ENCODE results near the gene SLC7A7. TPM values are rescaled to one million over a fixed set of nuclear protein-coding genes. Genes with fewer than 3 reads are reported as not detected.

SLC7A7 gene
- total RNA-seq, 1 donor from 2014 or later, result 157 TPM

GRCh38 chr14:22753586-22753985 lies 61.6 kb downstream of the SLC7A7 start:
- Histone ChIP-seq H3K27ac (no peak overlapping the region), H3K27me3 (ENCODE audit: low read depth) (no peaks in the 10 kb centered on the region), H3K36me3 (no peaks in the 10 kb centered on the region), H3K4me3 (no peak overlapping the region), H3K9me3 (no peaks in the 10 kb centered on the region), H3K4me1 (no peaks in the 10 kb centered on the region)
- DNase-seq (no peak), ATAC-seq (peak in 1 of 2 donors; percentile 32)
- intact Hi-C loops (cut with DNase I), result no loop called here
- TF ChIP-seq, protein P1, sequence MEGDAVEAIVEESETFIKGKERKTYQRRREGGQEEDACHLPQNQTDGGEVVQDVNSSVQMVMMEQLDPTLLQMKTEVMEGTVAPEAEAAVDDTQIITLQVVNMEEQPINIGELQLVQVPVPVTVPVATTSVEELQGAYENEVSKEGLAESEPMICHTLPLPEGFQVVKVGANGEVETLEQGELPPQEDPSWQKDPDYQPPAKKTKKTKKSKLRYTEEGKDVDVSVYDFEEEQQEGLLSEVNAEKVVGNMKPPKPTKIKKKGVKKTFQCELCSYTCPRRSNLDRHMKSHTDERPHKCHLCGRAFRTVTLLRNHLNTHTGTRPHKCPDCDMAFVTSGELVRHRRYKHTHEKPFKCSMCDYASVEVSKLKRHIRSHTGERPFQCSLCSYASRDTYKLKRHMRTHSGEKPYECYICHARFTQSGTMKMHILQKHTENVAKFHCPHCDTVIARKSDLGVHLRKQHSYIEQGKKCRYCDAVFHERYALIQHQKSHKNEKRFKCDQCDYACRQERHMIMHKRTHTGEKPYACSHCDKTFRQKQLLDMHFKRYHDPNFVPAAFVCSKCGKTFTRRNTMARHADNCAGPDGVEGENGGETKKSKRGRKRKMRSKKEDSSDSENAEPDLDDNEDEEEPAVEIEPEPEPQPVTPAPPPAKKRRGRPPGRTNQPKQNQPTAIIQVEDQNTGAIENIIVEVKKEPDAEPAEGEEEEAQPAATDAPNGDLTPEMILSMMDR (IDR thresholded peaks at IDR 0.05), result no peak

DNA sequence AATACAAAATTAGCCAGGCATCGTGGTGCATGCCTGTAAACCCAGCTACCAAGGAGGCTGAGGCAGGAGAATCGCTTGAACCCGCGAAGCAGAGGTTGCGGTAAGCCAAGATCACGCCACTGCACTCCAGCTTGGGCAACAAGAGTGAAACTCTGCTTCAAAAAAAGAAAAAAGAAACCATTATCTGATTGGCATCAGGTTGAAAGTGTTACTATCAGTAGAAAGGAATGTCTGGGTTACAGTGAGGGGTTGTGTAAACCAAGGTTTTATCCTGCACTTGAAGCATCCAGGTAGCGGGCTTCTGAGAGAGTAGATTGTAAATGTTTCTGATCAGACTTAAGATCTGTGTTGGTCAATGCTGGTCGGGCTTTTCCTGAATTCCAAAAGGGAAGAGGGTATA lies 62.8 kb downstream of the SLC7A7 start:
- no peaks in the 10 kb centered on the region for H3K27me3 ChIP-seq (ENCODE audit: low read depth)
- intact Hi-C loops (cut with DNase I), result no loop called here
- DNase-seq (no peak), ATAC-seq (no peak)
- no peaks in the 10 kb centered on the region for H3K4me1 ChIP-seq
- no peak overlapping the region for H3K4me3 ChIP-seq
- no peaks in the 10 kb centered on the region for H3K36me3 ChIP-seq
- H3K9me3 ChIP-seq, result no peaks in the 10 kb centered on the region
- no peak overlapping the region for H3K27ac ChIP-seq
- TF ChIP-seq, protein P1 (IDR thresholded peaks at IDR 0.05), result no peak

GRCh38 chr14:22748631-22749068 lies 66.6 kb downstream of the SLC7A7 start:
- DNase-seq, result no peak
- no peaks in the 10 kb centered on the region for H3K36me3 ChIP-seq
- H3K4me1 ChIP-seq, result no peaks in the 10 kb centered on the region
- intact Hi-C loops (cut with DNase I), result no loop called here
- H3K4me3 ChIP-seq, result no peak overlapping the region
- ATAC-seq, result no peak
- no peak overlapping the region for H3K27ac ChIP-seq
- TF ChIP-seq, protein P1 (IDR thresholded peaks at IDR 0.05), result no peak
- no peaks in the 10 kb centered on the region for H3K9me3 ChIP-seq
- no peaks in the 10 kb centered on the region for H3K27me3 ChIP-seq (ENCODE audit: low read depth)

DNA sequence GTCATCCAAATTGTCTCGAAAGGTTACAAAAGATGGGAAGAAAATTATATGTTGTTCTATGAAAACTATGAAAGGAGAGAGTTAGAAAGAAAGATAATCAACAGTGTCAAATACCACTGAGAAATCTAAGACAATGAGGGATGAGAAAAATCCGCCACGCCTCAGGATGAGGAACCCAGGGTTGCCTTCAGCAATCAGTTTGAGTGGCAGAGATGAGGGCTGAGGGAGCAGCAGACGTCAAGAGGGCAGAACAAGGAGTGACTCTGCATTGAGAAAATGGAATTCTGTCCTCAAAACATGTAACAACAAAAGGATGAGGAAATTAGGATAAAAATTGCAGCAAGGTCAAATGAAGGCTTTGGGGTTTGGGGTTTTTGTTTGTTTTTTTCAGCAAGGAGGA lies 67.0 kb downstream of the SLC7A7 start:
- H3K27ac ChIP-seq, result no peak overlapping the region
- no peak for DNase-seq
- no peak overlapping the region for H3K4me3 ChIP-seq
- no peaks in the 10 kb centered on the region for H3K27me3 ChIP-seq (ENCODE audit: low read depth)
- no peaks in the 10 kb centered on the region for H3K9me3 ChIP-seq
- no peaks in the 10 kb centered on the region for H3K4me1 ChIP-seq
- TF ChIP-seq, protein P1 (IDR thresholded peaks at IDR 0.05), result no peak
- no peaks in the 10 kb centered on the region for H3K36me3 ChIP-seq
- intact Hi-C loops (cut with DNase I), result no loop called here
- ATAC-seq, result no peak

GRCh38 chr14:22747769-22748168 lies 67.5 kb downstream of the SLC7A7 start:
- no peaks in the 10 kb centered on the region for H3K4me1 ChIP-seq
- no peak overlapping the region for H3K27ac ChIP-seq
- ATAC-seq (no peak), DNase-seq (no peak)
- H3K4me3 ChIP-seq, result no peak overlapping the region
- intact Hi-C loops (cut with DNase I), result no loop called here
- H3K36me3 ChIP-seq, result no peaks in the 10 kb centered on the region
- no peaks in the 10 kb centered on the region for H3K27me3 ChIP-seq (ENCODE audit: low read depth)
- TF ChIP-seq, protein P1 (IDR thresholded peaks at IDR 0.05), result no peak
- no peaks in the 10 kb centered on the region for H3K9me3 ChIP-seq

- no peaks in the 10 kb centered on the region for H3K9me3 ChIP-seq
- DNase-seq (no peak), ATAC-seq (no peak)
- H3K27me3 ChIP-seq (ENCODE audit: low read depth), result no peaks in the 10 kb centered on the region
- no peaks in the 10 kb centered on the region for H3K4me1 ChIP-seq
- no peaks in the 10 kb centered on the region for H3K36me3 ChIP-seq
- intact Hi-C loops (cut with DNase I), result no loop called here
- H3K27ac ChIP-seq, result no peak overlapping the region
- no peak overlapping the region for H3K4me3 ChIP-seq
- TF ChIP-seq, protein P1 (IDR thresholded peaks at IDR 0.05), result no peak
Measured at GRCh38 chr14:22740020-22740419, 75.2 kb downstream of the SLC7A7 start.

Measured in lower lobe of right lung (tissue), 2 donors.